Activated CD4-positive, alpha-beta T cell treated with anti-CD3 and anti-CD28 coated beads, Interleukin-2, amount 50 U/mL, for 24 hours (primary cell): Measurements from ENCODE around the gene RAP2B.
A peak's percentile ranks its signal among the peaks of the same experiment; 100 is the strongest.

Source experiments
- DNase-seq, 2 donors: peaks; one replicate each; pipeline ENCODE4 v3.0.0-alpha.2; 2020; ENCODE audit warnings: low read depth in 1 of 2, low spot score in 1 of 2

RAP2B gene

GRCh38 chr3:153160451-153161137 is 1.4 kb upstream of the RAP2B start:
- peak; percentile 46 to 61 for DNase-seq

- peak; percentile 59 to 90 for DNase-seq
Measured at GRCh38 chr3:153161138-153161713, 800 bp upstream of the RAP2B start.

- DNase-seq, result peak; percentile 21 to 23
Measured at GRCh38 chr3:153162513-153163392, 727 bp downstream of the RAP2B start.

- DNase-seq, result no peak
Measured at GRCh38 chr3:153163393-153163724, 1.3 kb downstream of the RAP2B start.

GRCh38 chr3:153163756-153164550 is 1.9 kb downstream of the RAP2B start:
- DNase-seq, result no peak

GRCh38 chr3:153165261-153165681 is 3.2 kb downstream of the RAP2B start:
- no peak for DNase-seq

GRCh38 chr3:153166206-153166605 is 4.2 kb downstream of the RAP2B start:
- peak in 1 of 2 donors; percentile 20 for DNase-seq

GRCh38 chr3:153166796-153167195 is 4.8 kb downstream of the RAP2B start:
- DNase-seq, result no peak

GRCh38 chr3:153169793-153170383 is 7.9 kb downstream of the RAP2B start:
- no peak for DNase-seq

- no peak for DNase-seq
Measured at GRCh38 chr3:153171256-153171655, 9.2 kb downstream of the RAP2B start.

- DNase-seq, result no peak
Measured at GRCh38 chr3:153171918-153172317, 9.9 kb downstream of the RAP2B start.

- no peak for DNase-seq
Measured at GRCh38 chr3:153172796-153173757, 11.1 kb downstream of the RAP2B start.

GRCh38 chr3:153173758-153174516 is 11.9 kb downstream of the RAP2B start:
- DNase-seq, result no peak

GRCh38 chr3:153176197-153176596 is 14.2 kb downstream of the RAP2B start:
- no peak for DNase-seq

GRCh38 chr3:153180860-153181372 is 18.9 kb downstream of the RAP2B start:
- no peak for DNase-seq

- no peak for DNase-seq
Measured at GRCh38 chr3:153182501-153183293, 20.7 kb downstream of the RAP2B start.

- DNase-seq, result no peak
Measured at GRCh38 chr3:153190923-153191322, 28.9 kb downstream of the RAP2B start.

- no peak for DNase-seq
Measured at GRCh38 chr3:153192327-153192726, 30.3 kb downstream of the RAP2B start.
